IMR-90 (cell line): ENCODE data around the gene MTG1. TPM values are rescaled to one million over a fixed set of nuclear protein-coding genes. Genes with fewer than 3 reads are reported as not detected.

Source experiments
- ATAC-seq: fragments of 200-7000 bp; cut with Tn5 transposase; 2 replicates; pipeline ENCODE4 v1.9.1; 2020; ENCODE audit warnings: low read depth, mild to moderate bottlenecking, moderate library complexity
- BruUV-seq: library from RNA; stranded (reverse); fragments of 400-500 nt; replicated peaks from 2 replicates; lab custom pipeline; 2021; lab: Mats Ljungman, UMichigan
- CTCF ChIA-PET: fragments of 300-600 bp; formaldehyde crosslinking; extraction: SDS; loops from one replicate; lab custom pipeline; 2021; ENCODE audit warnings: antibody characterized with exemption; lab: Yijun Ruan, JAX
- POLR2A ChIA-PET: fragments of 300-600 bp; sonication (Branson Sonifier 250); formaldehyde crosslinking; loops from one replicate; lab custom pipeline; 2022; ENCODE audit warnings: antibody characterized with exemption; ENCODE audit not compliant: unreplicated experiment; lab: Charles Lee
- DNase-seq: peaks from one replicate; pipeline ENCODE4 v3.0.0; 2013
- H2AFZ ChIP-seq: replicated peaks from 2 replicates; pipeline ENCODE3; 2013; ENCODE audit warnings: low read length, mild to moderate bottlenecking; ENCODE audit not compliant: poor library complexity
- H2AK5ac ChIP-seq: 2 replicates; pipeline ENCODE4 v1.6.1; 2013; ENCODE audit warnings: low read depth, low read length, inconsistent platforms
- H2AK9ac ChIP-seq: replicated peaks from 2 replicates; pipeline ENCODE3; 2013; ENCODE audit warnings: mild to moderate bottlenecking, low read depth, low read length, moderate library complexity; ENCODE audit not compliant: poor library complexity
- H2BK120ac ChIP-seq: 2 replicates; pipeline ENCODE4 v1.6.1; 2013; ENCODE audit warnings: low read depth, low read length, inconsistent platforms
- H2BK15ac ChIP-seq: 3 replicates; pipeline ENCODE4 v1.6.1; 2013; ENCODE audit warnings: low read depth, low read length, inconsistent platforms
- H2BK20ac ChIP-seq: 2 replicates; pipeline ENCODE4 v1.6.1; 2013; ENCODE audit warnings: low read depth, mild to moderate bottlenecking, inconsistent platforms, low read length, moderate library complexity
- H2BK5ac ChIP-seq: 2 replicates; pipeline ENCODE4 v1.6.1; 2013; ENCODE audit warnings: mild to moderate bottlenecking, low read depth, low read length, inconsistent platforms; ENCODE audit not compliant: poor library complexity, severe bottlenecking
- H3K14ac ChIP-seq: replicated peaks from 2 replicates; pipeline ENCODE4 v1.6.1; 2013; ENCODE audit warnings: low read depth, low read length, inconsistent platforms
- H3K18ac ChIP-seq: 2 replicates; pipeline ENCODE4 v1.6.1; 2013; ENCODE audit warnings: low read depth, low read length, control low read depth
- H3K23ac ChIP-seq: 2 replicates; pipeline ENCODE4 v1.6.1; 2013; ENCODE audit warnings: low read depth, low read length, inconsistent platforms
- H3K27ac ChIP-seq: 2 replicates; pipeline ENCODE4 v1.5.1; 2013; ENCODE audit warnings: mild to moderate bottlenecking, control low read depth, low read length; ENCODE audit not compliant: insufficient read depth
- H3K27me3 ChIP-seq: 2 replicates; pipeline ENCODE4 v1.6.1; 2013; ENCODE audit warnings: low read length; ENCODE audit not compliant: control insufficient read depth, insufficient read depth
- H3K36me3 ChIP-seq: 2 replicates; pipeline ENCODE4 v1.6.1; 2013; ENCODE audit warnings: low read length, mixed read lengths; ENCODE audit not compliant: control insufficient read depth, insufficient read depth
- H3K4ac ChIP-seq: 2 replicates; pipeline ENCODE4 v1.6.1; 2013; ENCODE audit warnings: low read depth, low read length, inconsistent platforms
- H3K4me1 ChIP-seq: 2 replicates; pipeline ENCODE4 v1.6.1; 2013; ENCODE audit warnings: low read length, mixed read lengths; ENCODE audit not compliant: control insufficient read depth, insufficient read depth
- H3K4me2 ChIP-seq: 2 replicates; pipeline ENCODE4 v1.6.1; 2013; ENCODE audit warnings: low read depth, mild to moderate bottlenecking, control low read depth, low read length, moderate library complexity
- H3K4me3 ChIP-seq: 2 replicates; pipeline ENCODE4 v1.5.1; 2013; ENCODE audit warnings: low read depth, mild to moderate bottlenecking, control low read depth, low read length, moderate library complexity; ENCODE audit not compliant: insufficient read depth
- H3K56ac ChIP-seq: 2 replicates; pipeline ENCODE4 v1.6.1; 2013; ENCODE audit warnings: low read length, inconsistent platforms; ENCODE audit not compliant: insufficient read depth; ENCODE audit errors: extremely low read depth
- H3K79me1 ChIP-seq, 2 experiments: 2 replicates each; pipeline ENCODE4 v1.6.1; 2013; ENCODE audit warnings: low read length in 2 of 2, inconsistent platforms in 1 of 2, low read depth in 1 of 2
- H3K9ac ChIP-seq: 2 replicates; pipeline ENCODE4 v1.6.1; 2013; ENCODE audit warnings: low read depth, low read length, control low read depth
- H3K9me1 ChIP-seq: 2 replicates; pipeline ENCODE4 v1.6.1; 2013; ENCODE audit warnings: low read length, inconsistent platforms; ENCODE audit not compliant: insufficient read depth
- H3K9me3 ChIP-seq: 2 replicates; pipeline ENCODE4 v1.6.1; 2013; ENCODE audit warnings: low read length; ENCODE audit not compliant: control insufficient read depth, insufficient read depth
- H4K20me1 ChIP-seq: 2 replicates; pipeline ENCODE4 v1.6.1; 2013; ENCODE audit warnings: low read length, inconsistent platforms; ENCODE audit not compliant: insufficient read depth
- H4K5ac ChIP-seq: 2 replicates; pipeline ENCODE4 v1.6.1; 2013; ENCODE audit warnings: mild to moderate bottlenecking, low read depth, low read length, control low read depth
- H4K8ac ChIP-seq, 2 experiments: 2 replicates each; pipeline ENCODE4 v1.6.1; 2013; ENCODE audit warnings: low read depth in 2 of 2, low read length in 2 of 2, control low read depth in 1 of 2, inconsistent platforms in 1 of 2
- H4K91ac ChIP-seq: 2 replicates; pipeline ENCODE4 v1.6.1; 2013; ENCODE audit warnings: low read depth, low read length, inconsistent platforms; ENCODE audit not compliant: insufficient read depth
- BHLHE40 ChIP-seq: fragments of 150-350 bp; IDR thresholded peaks from 2 replicates; pipeline ENCODE4 v1.6.1; 2016; ENCODE audit warnings: mild to moderate bottlenecking, low read depth, low read length
- CEBPB ChIP-seq: IDR thresholded peaks from 2 replicates; pipeline ENCODE4 v1.6.1; 2012; ENCODE audit warnings: low read depth, low read length, improper control_type of control experiment
- CHD1 ChIP-seq: IDR thresholded peaks from 2 replicates; pipeline ENCODE4 v1.6.1; 2012; ENCODE audit warnings: low read depth, low read length, improper control_type of control experiment
- FOS ChIP-seq: fragments of 150-350 bp; IDR thresholded peaks from 2 replicates; pipeline ENCODE4 v1.6.1; 2016; ENCODE audit warnings: low read depth, low read length
- MAFK ChIP-seq: IDR thresholded peaks from 2 replicates; pipeline ENCODE4 v1.6.1; 2012; ENCODE audit warnings: low read depth, low read length, improper control_type of control experiment
- MXI1 ChIP-seq: IDR thresholded peaks from 2 replicates; pipeline ENCODE4 v1.6.1; 2012; ENCODE audit warnings: low read depth, mild to moderate bottlenecking, low read length, moderate library complexity, borderline replicate concordance
- NFE2L2 ChIP-seq: fragments of 150-350 bp; IDR thresholded peaks from 2 replicates; pipeline ENCODE4 v1.6.1; 2016; ENCODE audit warnings: low read depth, mild to moderate bottlenecking, low read length
- POLR2A ChIP-seq: IDR thresholded peaks from 2 replicates; pipeline ENCODE4 v1.6.1; 2012; ENCODE audit warnings: mild to moderate bottlenecking, low read depth, low read length
- RAD21 ChIP-seq: IDR thresholded peaks from 2 replicates; pipeline ENCODE4 v1.6.1; 2012; ENCODE audit warnings: low read length, improper control_type of control experiment
- RCOR1 ChIP-seq: IDR thresholded peaks from 2 replicates; pipeline ENCODE4 v1.6.1; 2012; ENCODE audit warnings: mild to moderate bottlenecking, low read length, improper control_type of control experiment; ENCODE audit not compliant: insufficient replicate concordance
- RFX5 ChIP-seq: IDR thresholded peaks from 2 replicates; pipeline ENCODE4 v1.8.0; 2012; ENCODE audit warnings: low read depth, mild to moderate bottlenecking, low read length, moderate library complexity
- WGBS, 2 experiments: methylation state at CpG; one replicate each; pipeline versions ENCODE4 v1.1.5 to v1.1.7; 2013; ENCODE audit warnings: missing lambda C conversion rate in 2 of 2; ENCODE audit not compliant: insufficient read length in 1 of 2; ENCODE audit errors: extremely low coverage in 2 of 2; 5-methylcytosine and 5-hydroxymethylcytosine counted together
- dilution Hi-C: fragments of 300-500 bp; cut with HindIII; formaldehyde crosslinking; loops from one replicate; pipeline ENCODE4 v1.14.3; 2018; ENCODE audit warnings: low sequenced_read_pairs; ENCODE audit not compliant: unreplicated experiment
- in situ Hi-C: fragments of 300-500 bp; cut with MboI; formaldehyde crosslinking; loops from 3 replicates; pipeline ENCODE4 v1.14.3; 2019; ENCODE audit warnings: low sequenced_read_pairs, inconsistent platforms, mixed read lengths
- intact Hi-C: fragments of 100-400 bp; cut with micrococcal nuclease; formaldehyde crosslinking; loops from 2 replicates; pipeline ENCODE4 v1.10.0; 2022
- polyA plus RNA-seq, 3 experiments: library from polyadenylated mRNA; depleted of rRNA; stranded (reverse); fragments of >200 nt; gene quantifications; 2 replicates each; pipeline ENCODE4 v1.2.3, GENCODE V29; 2012; ENCODE audit warnings: low replicate concordance in 1 of 3
- total RNA-seq: library from RNA; depleted of rRNA; stranded (reverse); fragments of >200 nt; gene quantifications from 2 replicates; pipeline ENCODE4 v1.2.3, GENCODE V29; 2012
- TF ChIP-seq, protein P1 (sequence below): conservative IDR thresholded peaks from 2 replicates; pipeline ENCODE4 v1.5.1; 2012; ENCODE audit warnings: mild to moderate bottlenecking, low read depth, low read length, improper control_type of control experiment
- TF ChIP-seq, protein P2 (sequence below): fragments of 150-350 bp; IDR thresholded peaks from 2 replicates; pipeline ENCODE4 v1.6.1; 2017; ENCODE audit warnings: mild to moderate bottlenecking, antibody characterized with exemption, low read length, low read depth
- TF ChIP-seq, protein P3 (sequence below): fragments of 150-350 bp; IDR thresholded peaks from 2 replicates; pipeline ENCODE4 v1.6.1; 2016; ENCODE audit warnings: low read depth, mild to moderate bottlenecking, low read length, moderate library complexity, borderline replicate concordance

Gene MTG1
- total and polyA plus RNA-seq, 2 of the 4 experiments (the other 2 are of a cell fraction): 38.5 to 64.8 TPM

DNA sequence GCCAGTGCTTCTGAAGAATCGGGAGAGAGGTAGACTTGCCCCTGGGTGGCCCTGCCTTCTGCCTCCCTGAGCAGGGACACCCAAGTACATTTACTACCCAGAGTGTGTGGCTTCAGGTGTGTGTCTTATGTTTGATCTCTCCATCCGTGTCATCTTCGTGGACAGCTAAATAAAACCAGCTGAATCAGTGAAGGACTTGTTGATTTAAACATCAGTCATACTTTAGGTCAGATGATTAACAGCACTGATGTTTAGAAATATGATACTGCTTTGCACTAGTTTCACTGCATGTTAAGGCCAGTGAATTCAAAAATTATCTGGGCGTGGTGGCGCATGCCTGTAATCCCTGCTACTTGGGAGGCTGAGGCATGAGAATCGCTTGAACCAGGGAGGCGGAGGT lies 4.0 kb downstream of the MTG1 start:
- no peak overlapping the region for H2AK5ac ChIP-seq
- H2AFZ ChIP-seq: no peak overlapping the region
- H2BK20ac ChIP-seq: no peak overlapping the region
- dilution Hi-C loops: no loop called here
- H2BK15ac ChIP-seq: no peak overlapping the region
- H4K20me1 ChIP-seq: no peaks in the 10 kb centered on the region
- TF ChIP-seq CEBPB (no peak), BHLHE40 (no peak), RAD21 (no peak), FOS (no peak), RCOR1 (no peak), MAFK (no peak), POLR2A (no peak), NFE2L2 (no peak), MXI1 (no peak), RFX5 (no peak), CHD1 (no peak)
- TF ChIP-seq, protein P1, sequence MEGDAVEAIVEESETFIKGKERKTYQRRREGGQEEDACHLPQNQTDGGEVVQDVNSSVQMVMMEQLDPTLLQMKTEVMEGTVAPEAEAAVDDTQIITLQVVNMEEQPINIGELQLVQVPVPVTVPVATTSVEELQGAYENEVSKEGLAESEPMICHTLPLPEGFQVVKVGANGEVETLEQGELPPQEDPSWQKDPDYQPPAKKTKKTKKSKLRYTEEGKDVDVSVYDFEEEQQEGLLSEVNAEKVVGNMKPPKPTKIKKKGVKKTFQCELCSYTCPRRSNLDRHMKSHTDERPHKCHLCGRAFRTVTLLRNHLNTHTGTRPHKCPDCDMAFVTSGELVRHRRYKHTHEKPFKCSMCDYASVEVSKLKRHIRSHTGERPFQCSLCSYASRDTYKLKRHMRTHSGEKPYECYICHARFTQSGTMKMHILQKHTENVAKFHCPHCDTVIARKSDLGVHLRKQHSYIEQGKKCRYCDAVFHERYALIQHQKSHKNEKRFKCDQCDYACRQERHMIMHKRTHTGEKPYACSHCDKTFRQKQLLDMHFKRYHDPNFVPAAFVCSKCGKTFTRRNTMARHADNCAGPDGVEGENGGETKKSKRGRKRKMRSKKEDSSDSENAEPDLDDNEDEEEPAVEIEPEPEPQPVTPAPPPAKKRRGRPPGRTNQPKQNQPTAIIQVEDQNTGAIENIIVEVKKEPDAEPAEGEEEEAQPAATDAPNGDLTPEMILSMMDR: no peak
- TF ChIP-seq, protein P2, sequence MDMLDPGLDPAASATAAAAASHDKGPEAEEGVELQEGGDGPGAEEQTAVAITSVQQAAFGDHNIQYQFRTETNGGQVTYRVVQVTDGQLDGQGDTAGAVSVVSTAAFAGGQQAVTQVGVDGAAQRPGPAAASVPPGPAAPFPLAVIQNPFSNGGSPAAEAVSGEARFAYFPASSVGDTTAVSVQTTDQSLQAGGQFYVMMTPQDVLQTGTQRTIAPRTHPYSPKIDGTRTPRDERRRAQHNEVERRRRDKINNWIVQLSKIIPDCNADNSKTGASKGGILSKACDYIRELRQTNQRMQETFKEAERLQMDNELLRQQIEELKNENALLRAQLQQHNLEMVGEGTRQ: no peak
- TF ChIP-seq, protein P3, sequence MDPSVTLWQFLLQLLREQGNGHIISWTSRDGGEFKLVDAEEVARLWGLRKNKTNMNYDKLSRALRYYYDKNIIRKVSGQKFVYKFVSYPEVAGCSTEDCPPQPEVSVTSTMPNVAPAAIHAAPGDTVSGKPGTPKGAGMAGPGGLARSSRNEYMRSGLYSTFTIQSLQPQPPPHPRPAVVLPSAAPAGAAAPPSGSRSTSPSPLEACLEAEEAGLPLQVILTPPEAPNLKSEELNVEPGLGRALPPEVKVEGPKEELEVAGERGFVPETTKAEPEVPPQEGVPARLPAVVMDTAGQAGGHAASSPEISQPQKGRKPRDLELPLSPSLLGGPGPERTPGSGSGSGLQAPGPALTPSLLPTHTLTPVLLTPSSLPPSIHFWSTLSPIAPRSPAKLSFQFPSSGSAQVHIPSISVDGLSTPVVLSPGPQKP: no peak
- H3K27ac ChIP-seq: no peak overlapping the region
- in situ Hi-C loops: no loop called here
- no peak for ATAC-seq
- H3K4me2 ChIP-seq: no peak overlapping the region
- CTCF ChIA-PET: no interaction called here
- H2AK9ac ChIP-seq: no peak overlapping the region
- H2BK5ac ChIP-seq: no peak overlapping the region
- no TSS peak for BruUV-seq
- peaks cover 9% of the 10 kb centered on the region; the same call in 1 of the 2 replicates for H3K9me1 ChIP-seq
- H4K8ac ChIP-seq: no peak overlapping the region
- peak; percentile 39 for DNase-seq
- H4K91ac ChIP-seq: no peak overlapping the region
- intact Hi-C loops: no loop called here
- H4K5ac ChIP-seq: no peak overlapping the region
- H3K18ac ChIP-seq: no peak overlapping the region
- POLR2A ChIA-PET: no interaction called here
- H3K4ac ChIP-seq: no peak overlapping the region
- peaks cover 38 to 55% of the 10 kb centered on the region in 2 experiments for H3K79me1 ChIP-seq
- H2BK120ac ChIP-seq: no peak overlapping the region
- H3K23ac ChIP-seq: no peak overlapping the region
- H3K14ac ChIP-seq: no peak overlapping the region
- peaks cover 47% of the 10 kb centered on the region for H3K36me3 ChIP-seq
- no peak overlapping the region for H3K56ac ChIP-seq
- peaks cover 4% of the 10 kb centered on the region; the same call in 1 of the 2 replicates for H3K4me1 ChIP-seq
- H3K9ac ChIP-seq: no peak overlapping the region
- no peaks in the 10 kb centered on the region for H3K27me3 ChIP-seq
- no peaks in the 10 kb centered on the region for H3K9me3 ChIP-seq
- 100% methylated on average over 4 of the region's 7 CpGs; no CpG with 5 or more reads in 1 of the 2 experiments for WGBS, 2 experiments
- no peak overlapping the region for H3K4me3 ChIP-seq
